ENCODE measurements around the gene DES. TPM values are rescaled to one million over a fixed set of nuclear protein-coding genes. Genes with fewer than 3 reads are reported as not detected.

Gene DES
- 0.05 to 0.17 TPM in 2 of 5 replicates, not detected in the others for total RNA-seq (2022; extraction: Qiagen RNA extraction; ENCODE audit: low read depth)

GRCh38 chr2:219418155-219419011 lies at the start of gene DES:
TSS of gene DES (plus strand) at chr2:219418377. CDS start at chr2:219418463, 86 bp downstream.

GRCh38 chr2:219387306-219388120 lies 30.7 kb upstream of the DES start, which contains the start of gene DNPEP:
TSS of gene DNPEP (minus strand) at chr2:219387912. CDS start at chr2:219387794, 118 bp downstream.

GRCh38 chr2:219434718-219435525 lies 16.7 kb downstream of the DES start, which contains the start of gene SPEG:
TSS of gene SPEG (plus strand) at chr2:219434843. CDS start at chr2:219434978, 135 bp downstream.

Other genes starting within 250 kb of the DES start
- gene SLC23A3, start 248.3 kb upstream of the DES start, total RNA-seq (2022; extraction: Qiagen RNA extraction; ENCODE audit: low read depth) = 0.37 to 0.72 TPM (median 0.44 TPM) in 5 replicates
- 35.6 to 47.6 TPM (median 44.4 TPM) in 5 replicates for gene CNPPD1, start 241.5 kb upstream of the DES start, total RNA-seq (2022; extraction: Qiagen RNA extraction; ENCODE audit: low read depth)
- 63.3 to 90.6 TPM (median 87.4 TPM) in 5 replicates for gene RETREG2, start 240.1 kb upstream of the DES start, total RNA-seq (2022; extraction: Qiagen RNA extraction; ENCODE audit: low read depth)
- 17.9 to 24.2 TPM (median 22.6 TPM) in 5 replicates for gene ZFAND2B, start 211.6 kb upstream of the DES start, total RNA-seq (2022; extraction: Qiagen RNA extraction; ENCODE audit: low read depth)
- 22.7 to 35.5 TPM (median 32.1 TPM) in 5 replicates for gene ABCB6, start 199.4 kb upstream of the DES start, total RNA-seq (2022; extraction: Qiagen RNA extraction; ENCODE audit: low read depth)
- 42.0 to 54.7 TPM (median 49.5 TPM) in 5 replicates for gene ATG9A, start 188.7 kb upstream of the DES start, total RNA-seq (2022; extraction: Qiagen RNA extraction; ENCODE audit: low read depth)
- 16.9 to 25.9 TPM (median 21.0 TPM) in 5 replicates for gene ANKZF1, start 188.6 kb upstream of the DES start, total RNA-seq (2022; extraction: Qiagen RNA extraction; ENCODE audit: low read depth)
- gene GLB1L, start 172.9 kb upstream of the DES start, total RNA-seq (2022; extraction: Qiagen RNA extraction; ENCODE audit: low read depth) = 5.6 to 10.6 TPM (median 6.3 TPM) in 5 replicates
- gene STK16, start 172.9 kb upstream of the DES start, total RNA-seq (2022; extraction: Qiagen RNA extraction; ENCODE audit: low read depth) = 25.4 to 29.7 TPM (median 28.2 TPM) in 5 replicates
- gene TUBA4B, start 165.1 kb upstream of the DES start, total RNA-seq (2022; extraction: Qiagen RNA extraction; ENCODE audit: low read depth) = 0.23 to 0.57 TPM (median 0.27 TPM) in 5 replicates
- gene TUBA4A, start 164.5 kb upstream of the DES start, total RNA-seq (2022; extraction: Qiagen RNA extraction; ENCODE audit: low read depth) = 378 to 475 TPM (median 406 TPM) in 5 replicates
- 40.9 to 60.5 TPM (median 51.9 TPM) in 5 replicates for gene DNAJB2, start 139.0 kb upstream of the DES start, total RNA-seq (2022; extraction: Qiagen RNA extraction; ENCODE audit: low read depth)
- 0.86 to 2.1 TPM (median 0.92 TPM) in 5 replicates for gene PTPRN, start 109.0 kb upstream of the DES start, total RNA-seq (2022; extraction: Qiagen RNA extraction; ENCODE audit: low read depth)
- not detected in 5 replicates for gene RESP18, start 85.6 kb upstream of the DES start, total RNA-seq (2022; extraction: Qiagen RNA extraction; ENCODE audit: low read depth)
- gene DNPEP, start 30.5 kb upstream of the DES start, total RNA-seq (2022; extraction: Qiagen RNA extraction; ENCODE audit: low read depth) = 52.1 to 66.4 TPM (median 56.1 TPM) in 5 replicates
- gene SPEG, start 16.5 kb downstream of the DES start, total RNA-seq (2022; extraction: Qiagen RNA extraction; ENCODE audit: low read depth) = 5.0 to 7.9 TPM (median 6.9 TPM) in 5 replicates
- 35.2 to 40.5 TPM (median 38.8 TPM) in 5 replicates for gene GMPPA, start 80.5 kb downstream of the DES start, total RNA-seq (2022; extraction: Qiagen RNA extraction; ENCODE audit: low read depth)
- gene ASIC4, start 96.1 kb downstream of the DES start, total RNA-seq (2022; extraction: Qiagen RNA extraction; ENCODE audit: low read depth) = 0.06 to 0.09 TPM (median 0.08 TPM) in 3 of 5 replicates, not detected in the others
- gene CHPF, start 125.4 kb downstream of the DES start, total RNA-seq (2022; extraction: Qiagen RNA extraction; ENCODE audit: low read depth) = 20.4 to 33.3 TPM (median 31.1 TPM) in 5 replicates
- gene TMEM198, start 125.7 kb downstream of the DES start, total RNA-seq (2022; extraction: Qiagen RNA extraction; ENCODE audit: low read depth) = 0.33 to 1.5 TPM (median 1.2 TPM) in 5 replicates
- gene OBSL1, start 153.2 kb downstream of the DES start, total RNA-seq (2022; extraction: Qiagen RNA extraction; ENCODE audit: low read depth) = 19.6 to 26.1 TPM (median 22.5 TPM) in 5 replicates
- gene INHA, start 153.9 kb downstream of the DES start, total RNA-seq (2022; extraction: Qiagen RNA extraction; ENCODE audit: low read depth) = 0.20 to 0.63 TPM (median 0.43 TPM) in 5 replicates
- gene STK11IP, start 179.5 kb downstream of the DES start, total RNA-seq (2022; extraction: Qiagen RNA extraction; ENCODE audit: low read depth) = 16.2 to 19.2 TPM (median 17.7 TPM) in 5 replicates
- gene SLC4A3, start 209.3 kb downstream of the DES start, total RNA-seq (2022; extraction: Qiagen RNA extraction; ENCODE audit: low read depth) = 2.4 to 4.0 TPM (median 2.9 TPM) in 5 replicates

Data from A549 treated with CpdA at 1 μM for 4 hours (cell line).